NT2/D1 (cell line): ENCODE measurements around the gene ENKD1.

Source experiments
- DNase-seq: peaks from one replicate; pipeline ENCODE4 v3.0.0-alpha.2; 2011; ENCODE audit warnings: low read depth, low spot score
- H3K27me3 ChIP-seq: 2 replicates; pipeline ENCODE4 v1.6.0; 2011; ENCODE audit warnings: mild to moderate bottlenecking; ENCODE audit not compliant: insufficient read length, insufficient read depth
- H3K36me3 ChIP-seq: 2 replicates; pipeline ENCODE4 v1.6.1; 2011; ENCODE audit warnings: mild to moderate bottlenecking, low read length, mixed read lengths; ENCODE audit not compliant: insufficient read depth, insufficient read length
- H3K4me1 ChIP-seq: 2 replicates; pipeline ENCODE4 v1.5.1; 2011; ENCODE audit not compliant: insufficient read depth, insufficient read length
- H3K4me3 ChIP-seq: 2 replicates; pipeline ENCODE4 v1.5.1; 2011; ENCODE audit warnings: low read depth; ENCODE audit not compliant: insufficient read length
- H3K9ac ChIP-seq: 2 replicates; pipeline ENCODE4 v1.6.0; 2011; ENCODE audit warnings: low read depth; ENCODE audit not compliant: insufficient read length
- H3K9me3 ChIP-seq: 2 replicates; pipeline ENCODE4 v1.5.1; 2011; ENCODE audit warnings: mild to moderate bottlenecking, low read length; ENCODE audit not compliant: insufficient read depth
- SUZ12 ChIP-seq: IDR thresholded peaks from 2 replicates; pipeline ENCODE4 v1.6.1; 2011; ENCODE audit not compliant: insufficient read length, insufficient read depth; ENCODE audit errors: extremely low read depth
- YY1 ChIP-seq: IDR thresholded peaks from 2 replicates; pipeline ENCODE4 v1.6.1; 2011; ENCODE audit not compliant: insufficient read length, insufficient read depth
- ZNF274 ChIP-seq: IDR thresholded peaks from 2 replicates; pipeline ENCODE4 v1.6.1; 2011; ENCODE audit warnings: mild to moderate bottlenecking, low read depth, low read length

Gene ENKD1

GRCh38 chr16:67644038-67644437, 22.5 kb downstream of the ENKD1 start:
- DNase-seq: no peak
- TF ChIP-seq YY1 (no peak), ZNF274 (no peak), SUZ12 (no peak)
- no peak overlapping the region for H3K9ac ChIP-seq

GRCh38 chr16:67641779-67642708, 24.5 kb downstream of the ENKD1 start:
- H3K4me3 ChIP-seq: no peak overlapping the region
- H3K27me3 ChIP-seq: peaks cover 28% of the 10 kb centered on the region
- peaks cover 8% of the 10 kb centered on the region for H3K4me1 ChIP-seq
- peak overlapping the region; percentile 8 for H3K9ac ChIP-seq
- no peak for TF ChIP-seq ZNF274
- TF ChIP-seq YY1: no peak
- no peak for TF ChIP-seq SUZ12
- peaks cover 26% of the 10 kb centered on the region for H3K36me3 ChIP-seq
- DNase-seq: no peak
- H3K9me3 ChIP-seq: no peaks in the 10 kb centered on the region

More at GRCh38 chr16:67644038-67644437, 22.5 kb downstream of the ENKD1 start:
- Histone ChIP-seq H3K36me3 (peaks cover 9% of the 10 kb centered on the region), H3K27me3 (peaks cover 28% of the 10 kb centered on the region), H3K9me3 (no peaks in the 10 kb centered on the region), H3K4me3 (no peak overlapping the region), H3K4me1 (peaks cover 8% of the 10 kb centered on the region)

- Histone ChIP-seq H3K4me3 (no peak overlapping the region), H3K36me3 (peaks cover 55% of the 10 kb centered on the region), H3K9ac (no peak overlapping the region), H3K4me1 (no peaks in the 10 kb centered on the region), H3K27me3 (no peaks in the 10 kb centered on the region), H3K9me3 (no peaks in the 10 kb centered on the region)
- TF ChIP-seq SUZ12 (no peak), YY1 (no peak), ZNF274 (no peak)
- DNase-seq: no peak
Measured at GRCh38 chr16:67637625-67638024, 28.9 kb downstream of the ENKD1 start.

- peaks cover 65% of the 10 kb centered on the region for H3K36me3 ChIP-seq
- H3K4me3 ChIP-seq: no peak overlapping the region
- no peaks in the 10 kb centered on the region for H3K9me3 ChIP-seq
- no peaks in the 10 kb centered on the region for H3K4me1 ChIP-seq
- H3K27me3 ChIP-seq: no peaks in the 10 kb centered on the region
- TF ChIP-seq SUZ12 (no peak), YY1 (no peak), ZNF274 (no peak)
- H3K9ac ChIP-seq: no peak overlapping the region
- DNase-seq: no peak
Measured at GRCh38 chr16:67636713-67637112, 29.8 kb downstream of the ENKD1 start.

- Histone ChIP-seq H3K27me3 (no peaks in the 10 kb centered on the region), H3K4me1 (no peaks in the 10 kb centered on the region), H3K36me3 (peaks cover 69% of the 10 kb centered on the region), H3K9me3 (no peaks in the 10 kb centered on the region), H3K4me3 (no peak overlapping the region), H3K9ac (no peak overlapping the region)
- TF ChIP-seq ZNF274 (no peak), SUZ12 (no peak), YY1 (no peak)
- no peak for DNase-seq
Measured at GRCh38 chr16:67632415-67633172, 34.0 kb downstream of the ENKD1 start.

- H3K27me3 ChIP-seq: no peaks in the 10 kb centered on the region
- H3K4me1 ChIP-seq: no peaks in the 10 kb centered on the region
- TF ChIP-seq ZNF274 (no peak), SUZ12 (no peak), YY1 (no peak)
- peaks cover 71% of the 10 kb centered on the region for H3K36me3 ChIP-seq
- DNase-seq: no peak
- H3K9ac ChIP-seq: no peak overlapping the region
- H3K9me3 ChIP-seq: no peaks in the 10 kb centered on the region
- no peak overlapping the region for H3K4me3 ChIP-seq
Measured at GRCh38 chr16:67628216-67628615, 38.3 kb downstream of the ENKD1 start.

GRCh38 chr16:67613808-67614207, 52.7 kb downstream of the ENKD1 start:
- TF ChIP-seq ZNF274 (no peak), YY1 (no peak), SUZ12 (no peak)
- H3K4me3 ChIP-seq: no peak overlapping the region
- DNase-seq: no peak
- H3K36me3 ChIP-seq: peaks cover 77% of the 10 kb centered on the region
- H3K4me1 ChIP-seq: no peaks in the 10 kb centered on the region
- no peaks in the 10 kb centered on the region for H3K9me3 ChIP-seq
- no peak overlapping the region for H3K9ac ChIP-seq
- no peaks in the 10 kb centered on the region for H3K27me3 ChIP-seq
